Breast epithelium (tissue), 3 donors: ENCODE results near the gene MARCHF3.

Experiments used
- POLR2A ChIP-seq: fragments of 450-650 bp; IDR thresholded peaks from one replicate; pipeline ENCODE4 v1.6.1; 2016; ENCODE audit warnings: antibody characterized with exemption, mild to moderate bottlenecking, moderate library complexity
- POLR2AphosphoS5 ChIP-seq, 3 donors: sonication (generic); formaldehyde crosslinking; IDR thresholded peaks; one replicate each; pipeline ENCODE4 v1.6.1; 2017; ENCODE audit warnings: antibody characterized with exemption in 3 of 3
- TF ChIP-seq, protein P1 (sequence below), 3 donors: fragments of 450-650 bp; IDR thresholded peaks; one replicate each; pipeline ENCODE4 v1.5.1; 2016 to 2017; ENCODE audit warnings: antibody characterized with exemption in 3 of 3, mild to moderate bottlenecking in 3 of 3, moderate library complexity in 3 of 3

GRCh38 chr5:126961128-126961527 lies 69.2 kb downstream of the MARCHF3 start:
- TF ChIP-seq POLR2AphosphoS5 (IDR thresholded peaks at IDR 0.05): no peak
- TF ChIP-seq, protein P1, sequence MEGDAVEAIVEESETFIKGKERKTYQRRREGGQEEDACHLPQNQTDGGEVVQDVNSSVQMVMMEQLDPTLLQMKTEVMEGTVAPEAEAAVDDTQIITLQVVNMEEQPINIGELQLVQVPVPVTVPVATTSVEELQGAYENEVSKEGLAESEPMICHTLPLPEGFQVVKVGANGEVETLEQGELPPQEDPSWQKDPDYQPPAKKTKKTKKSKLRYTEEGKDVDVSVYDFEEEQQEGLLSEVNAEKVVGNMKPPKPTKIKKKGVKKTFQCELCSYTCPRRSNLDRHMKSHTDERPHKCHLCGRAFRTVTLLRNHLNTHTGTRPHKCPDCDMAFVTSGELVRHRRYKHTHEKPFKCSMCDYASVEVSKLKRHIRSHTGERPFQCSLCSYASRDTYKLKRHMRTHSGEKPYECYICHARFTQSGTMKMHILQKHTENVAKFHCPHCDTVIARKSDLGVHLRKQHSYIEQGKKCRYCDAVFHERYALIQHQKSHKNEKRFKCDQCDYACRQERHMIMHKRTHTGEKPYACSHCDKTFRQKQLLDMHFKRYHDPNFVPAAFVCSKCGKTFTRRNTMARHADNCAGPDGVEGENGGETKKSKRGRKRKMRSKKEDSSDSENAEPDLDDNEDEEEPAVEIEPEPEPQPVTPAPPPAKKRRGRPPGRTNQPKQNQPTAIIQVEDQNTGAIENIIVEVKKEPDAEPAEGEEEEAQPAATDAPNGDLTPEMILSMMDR (IDR thresholded peaks at IDR 0.05): no peak
- TF ChIP-seq POLR2A: no peak
